K562 (cell line): ENCODE results near the gene TRIM36. TPM values are rescaled to one million over a fixed set of nuclear protein-coding genes. Genes with fewer than 3 reads are reported as not detected.

Experiments used
- ATAC-seq: fragments of 200-7000 bp; cut with Tn5 transposase; 3 replicates; pipeline ENCODE4 v1.9.1; 2020; ENCODE audit warnings: moderate library complexity
- BruUV-seq: library from RNA; stranded (reverse); fragments of 400-500 nt; replicated peaks from 2 replicates; lab custom pipeline; 2021; lab: Mats Ljungman, UMichigan
- CTCF ChIA-PET: fragments of 300-600 bp; formaldehyde crosslinking; extraction: SDS; loops from one replicate; lab custom pipeline; 2021; ENCODE audit warnings: low intra/inter-chr PET ratio; lab: Yijun Ruan, JAX
- POLR2A ChIA-PET: fragments of 300-600, 350-650 bp; sonication (Branson Sonifier 250); formaldehyde crosslinking; extraction: SDS; loops from one replicate; lab custom pipeline; 2021; ENCODE audit warnings: antibody characterized with exemption, inconsistent platforms; lab: Yijun Ruan, JAX
- DNase-seq, 4 experiments: peaks; one replicate each; pipeline versions ENCODE4 v3.0.0 to v3.0.0-alpha.2; 2011 to 2018; ENCODE audit warnings: low spot score in 3 of 4, mixed read lengths in 3 of 4; ENCODE audit errors: extremely low read depth in 1 of 4
- FAIRE-seq: peaks from 2 replicates; lab custom pipeline; 2011; peaks lifted over from hg19 to GRCh38; lab: Jason Lieb, UNC
- H2AFZ ChIP-seq: 2 replicates; pipeline ENCODE4 v1.6.0; 2011; ENCODE audit warnings: low read depth, low read length, control low read depth, inconsistent platforms
- H3K27ac ChIP-seq: fragments of 200-600 bp; 3 replicates; pipeline ENCODE4 v1.8.0; 2011; ENCODE audit warnings: low read depth, mild to moderate bottlenecking, control low read depth, inconsistent platforms, low read length, moderate library complexity, mixed read lengths; ENCODE audit errors: extremely low read depth
- H3K27me3 ChIP-seq, 2 experiments: fragments of 300-600 bp in 1 of 2; 2 replicates in 1 of 2; 3 replicates in 1 of 2; pipeline versions ENCODE4 v1.6.0 to v1.8.0; 2011; ENCODE audit warnings: inconsistent platforms in 2 of 2, low read length in 2 of 2, mild to moderate bottlenecking in 1 of 2, mixed read lengths in 1 of 2, moderate library complexity in 1 of 2; ENCODE audit not compliant: control insufficient read depth in 2 of 2, insufficient read depth in 2 of 2
- H3K36me3 ChIP-seq: fragments of 300-600 bp; 3 replicates; pipeline ENCODE4 v1.8.0; 2011; ENCODE audit warnings: mild to moderate bottlenecking, low read length, inconsistent platforms; ENCODE audit not compliant: control insufficient read depth, insufficient read depth
- H3K4me1 ChIP-seq, 2 experiments: fragments of 200-600 bp in 1 of 2; replicated peaks in 1 of 2; 2 replicates in 1 of 2; 3 replicates in 1 of 2; pipeline versions ENCODE4 v1.5.1 to v1.8.0; 2011; ENCODE audit warnings: inconsistent platforms in 2 of 2, low read length in 2 of 2, mild to moderate bottlenecking in 1 of 2, mixed read lengths in 1 of 2, moderate library complexity in 1 of 2; ENCODE audit not compliant: control insufficient read depth in 2 of 2, insufficient read depth in 2 of 2
- H3K4me2 ChIP-seq: 2 replicates; pipeline ENCODE4 v1.6.1; 2011; ENCODE audit warnings: low read length, control low read depth, inconsistent platforms, mixed read lengths; ENCODE audit not compliant: insufficient read depth
- H3K4me3 ChIP-seq: fragments of 200-600 bp; sonication (generic), shearing (Covaris generic); 2 replicates; pipeline ENCODE4 v1.5.1; 2016; ENCODE audit warnings: control low read depth, inconsistent platforms
- H3K79me2 ChIP-seq: fragments of 200-600 bp; 3 replicates; pipeline ENCODE4 v1.8.0; 2011; ENCODE audit warnings: low read length, inconsistent platforms; ENCODE audit not compliant: control insufficient read depth, insufficient read depth
- H3K9ac ChIP-seq, 2 experiments: 2 replicates each; pipeline versions ENCODE4 v1.6.0 to v1.6.1; 2011; ENCODE audit warnings: low read depth in 2 of 2, low read length in 2 of 2, control low read depth in 1 of 2, inconsistent platforms in 1 of 2, mild to moderate bottlenecking in 1 of 2, mixed read lengths in 1 of 2; ENCODE audit not compliant: insufficient read depth in 1 of 2
- H3K9me1 ChIP-seq: one replicate; pipeline ENCODE4 v1.6.0; 2011; ENCODE audit warnings: inconsistent platforms, mild to moderate bottlenecking, low read length, moderate library complexity; ENCODE audit not compliant: control insufficient read depth, insufficient read depth
- H3K9me3 ChIP-seq: replicated peaks from 2 replicates; pipeline ENCODE4 v1.5.1; 2011; ENCODE audit warnings: low read depth, low read length, inconsistent platforms; ENCODE audit not compliant: control insufficient read depth, insufficient read depth
- H4K20me1 ChIP-seq: replicated peaks from 2 replicates; pipeline ENCODE4 v1.6.1; 2011; ENCODE audit warnings: low read length, inconsistent platforms, mixed read lengths; ENCODE audit not compliant: control insufficient read depth, insufficient read depth
- BRD4 ChIP-seq: fragments of 200-600 bp; sonication (generic); IDR thresholded peaks from 2 replicates; pipeline ENCODE4 v1.6.1; 2017; ENCODE audit warnings: inconsistent platforms
- CBFB ChIP-seq: sonication (generic); formaldehyde crosslinking; IDR thresholded peaks from 2 replicates; pipeline ENCODE4 v1.4.0; 2020; ENCODE audit warnings: mild to moderate bottlenecking, missing genetic modification reagents
- RNF2 ChIP-seq: sonication (generic); IDR thresholded peaks from 2 replicates; pipeline ENCODE4 v1.6.1; 2016
- SRSF1 ChIP-seq: fragments of 200-400 bp; formaldehyde crosslinking; IDR thresholded peaks from 2 replicates; pipeline ENCODE4 v1.6.1; 2017; ENCODE audit warnings: mild to moderate bottlenecking, low read depth, low read length, moderate library complexity
- STAT6 ChIP-seq: sonication (generic); formaldehyde crosslinking; IDR thresholded peaks from 2 replicates; pipeline ENCODE4 v1.8.1; 2023; ENCODE audit warnings: mild to moderate bottlenecking, missing genetic modification reagents
- TRIM25 ChIP-seq: fragments of 450-650 bp; IDR thresholded peaks from 2 replicates; pipeline ENCODE4 v1.7.0; 2016; ENCODE audit warnings: borderline replicate concordance
- ZFX ChIP-seq: sonication (generic); formaldehyde crosslinking; IDR thresholded peaks from 2 replicates; pipeline ENCODE4 v1.8.0; 2022; ENCODE audit warnings: mild to moderate bottlenecking, missing genetic modification reagents, moderate library complexity
- ZNF57 ChIP-seq: fragments of 450-650 bp; formaldehyde crosslinking; IDR thresholded peaks from 2 replicates; pipeline ENCODE4 v1.4.0; 2020; ENCODE audit warnings: mild to moderate bottlenecking, moderate library complexity
- in situ Hi-C: fragments of 300-500 bp; cut with MboI; formaldehyde crosslinking; loops from 4 replicates; pipeline ENCODE4 v1.15.0; 2018; ENCODE audit warnings: inconsistent platforms, mixed read lengths
- intact Hi-C: fragments of 100-400 bp; cut with micrococcal nuclease; formaldehyde crosslinking; loops from 2 replicates; pipeline ENCODE4 v1.14.2; 2022
- polyA plus RNA-seq, 8 experiments: library from polyadenylated mRNA; depleted of rRNA in 4 of 8; stranded (reverse) in 5 of 8; unstranded in 3 of 8; fragments of >200 nt; fragmentation: Nextera tagmentation in 2 of 8; fragmentation: Illumina TruSeq in 1 of 8; extraction: Ambion mirVana in 2 of 8; extraction: Trizol in 1 of 8; gene quantifications; 2 replicates each; pipeline versions ENCODE4 v1.2.1 to v1.2.3, GENCODE V29; 2011 to 2014; ENCODE audit warnings: inconsistent platforms in 1 of 8, missing spikeins in 1 of 8
- total RNA-seq, 7 experiments: library from RNA; depleted of rRNA in 6 of 7; stranded (reverse); fragments of >200 nt in 6 of 7; fragmentation: Illumina TruSeq in 2 of 7; extraction: Trizol in 2 of 7; gene quantifications; 2 replicates each; pipeline versions ENCODE4 v1.2.1 to v1.2.3, GENCODE V29; 2011 to 2021; ENCODE audit warnings: low replicate concordance in 1 of 7
- TF ChIP-seq, protein P1 (sequence below): sonication (generic); formaldehyde crosslinking; IDR thresholded peaks from 2 replicates; pipeline ENCODE4 v1.8.0; 2022; ENCODE audit warnings: mild to moderate bottlenecking, low read depth, missing genetic modification reagents
- TF ChIP-seq, protein P2 (sequence below): IDR thresholded peaks from 2 replicates; pipeline ENCODE4 v1.6.1; 2011; ENCODE audit not compliant: insufficient read length; ENCODE audit errors: extremely low read depth

Gene TRIM36
- total and polyA plus RNA-seq, 9 of the 15 experiments (the other 6 are each of a cell fraction or from before 2014, with no cell fraction given), result 0.10 to 0.71 (median 0.31) TPM

GRCh38 chr5:115124741-115125140, 45.0 kb downstream of the TRIM36 start (continued):
- TF ChIP-seq STAT6 (CRISPR knock-in tag) (no peak), TRIM25 (no peak), CBFB (CRISPR knock-in tag) (no peak), BRD4 (no peak)

- H3K27ac ChIP-seq, result no peak overlapping the region
- no peak for ATAC-seq
- ChIA-PET CTCF (no interaction called here), POLR2A (no interaction called here)
- no peaks in the 10 kb centered on the region for H3K36me3 ChIP-seq
- H3K27me3 ChIP-seq, result no peaks in the 10 kb centered on the region; a peak in 1 of 5 replicates
- no peaks in the 10 kb centered on the region for H4K20me1 ChIP-seq
- no peak for DNase-seq
- H3K79me2 ChIP-seq, result no peaks in the 10 kb centered on the region
- no peak overlapping the region for H3K9ac ChIP-seq
- H3K4me1 ChIP-seq, result no peaks in the 10 kb centered on the region
- in situ Hi-C loops, result no loop called here
- H3K9me1 ChIP-seq, result no peaks in the 10 kb centered on the region
- no peak for FAIRE-seq
- TF ChIP-seq, protein P1, sequence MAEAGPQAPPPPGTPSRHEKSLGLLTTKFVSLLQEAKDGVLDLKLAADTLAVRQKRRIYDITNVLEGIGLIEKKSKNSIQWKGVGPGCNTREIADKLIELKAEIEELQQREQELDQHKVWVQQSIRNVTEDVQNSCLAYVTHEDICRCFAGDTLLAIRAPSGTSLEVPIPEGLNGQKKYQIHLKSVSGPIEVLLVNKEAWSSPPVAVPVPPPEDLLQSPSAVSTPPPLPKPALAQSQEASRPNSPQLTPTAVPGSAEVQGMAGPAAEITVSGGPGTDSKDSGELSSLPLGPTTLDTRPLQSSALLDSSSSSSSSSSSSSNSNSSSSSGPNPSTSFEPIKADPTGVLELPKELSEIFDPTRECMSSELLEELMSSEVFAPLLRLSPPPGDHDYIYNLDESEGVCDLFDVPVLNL (CRISPR knock-in tag), result no peak
- TF ChIP-seq, protein P2, sequence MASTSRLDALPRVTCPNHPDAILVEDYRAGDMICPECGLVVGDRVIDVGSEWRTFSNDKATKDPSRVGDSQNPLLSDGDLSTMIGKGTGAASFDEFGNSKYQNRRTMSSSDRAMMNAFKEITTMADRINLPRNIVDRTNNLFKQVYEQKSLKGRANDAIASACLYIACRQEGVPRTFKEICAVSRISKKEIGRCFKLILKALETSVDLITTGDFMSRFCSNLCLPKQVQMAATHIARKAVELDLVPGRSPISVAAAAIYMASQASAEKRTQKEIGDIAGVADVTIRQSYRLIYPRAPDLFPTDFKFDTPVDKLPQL, result no peak
- no peak for TF ChIP-seq ZNF57 (CRISPR knock-in tag)
- TF ChIP-seq ZFX (CRISPR knock-in tag), result no peak
- TF ChIP-seq RNF2, result no peak
- TF ChIP-seq SRSF1, result no peak
- H2AFZ ChIP-seq, result no peak overlapping the region
- H3K9me3 ChIP-seq, result no peaks in the 10 kb centered on the region
- no TSS peak for BruUV-seq
- H3K4me3 ChIP-seq, result no peak overlapping the region
- intact Hi-C loops, result no loop called here
- H3K4me2 ChIP-seq, result no peak overlapping the region
Observed at GRCh38 chr5:115116001-115116400, 53.7 kb downstream of the TRIM36 start.
